Measurements from ENCODE around the gene FOXF1. TPM values are rescaled to one million over a fixed set of nuclear protein-coding genes. Genes with fewer than 3 reads are reported as not detected.

FOXF1 gene
- polyA plus RNA-seq, 1 donor (not counting 4 experiments of a cell fraction or from before 2014, with no cell fraction given): not detected

- Histone ChIP-seq H3K79me2 (ENCODE audit: control insufficient read depth, insufficient read depth, low read length) (peaks cover 13% of the 10 kb centered on the region), H3K9ac (ENCODE audit: control insufficient read depth, extremely low read depth, insufficient read depth, low read length) (no peak overlapping the region), H2AFZ (ENCODE audit: control insufficient read depth, low read length) (no peak overlapping the region), H3K9me1 (ENCODE audit: control insufficient read depth, extremely low read depth, insufficient read depth, low read length) (no peaks in the 10 kb centered on the region), H3K4me1 (ENCODE audit: control insufficient read depth, extremely low read depth, insufficient read depth, low read length) (peaks cover 3% of the 10 kb centered on the region), H3K4me2 (ENCODE audit: control insufficient read depth, extremely low read depth, insufficient read depth, low read depth, low read length) (no peak overlapping the region), H3K27me3 (ENCODE audit: control insufficient read depth, extremely low read depth, insufficient read depth, low read length) (no peaks in the 10 kb centered on the region), H3K27ac (ENCODE audit: control insufficient read depth, insufficient read depth, low read length) (no peak overlapping the region), H4K20me1 (ENCODE audit: control insufficient read depth, extremely low read depth, insufficient read depth, low read length) (no peaks in the 10 kb centered on the region), H3K4me3 (ENCODE audit: control insufficient read depth in 2 of 3, extremely low read depth in 1 of 3, insufficient read depth in 2 of 3, low read depth in 1 of 3, low read length in 3 of 3) (no peak overlapping the region), H3K9me3 (ENCODE audit: control insufficient read depth, low read depth, low read length) (no peaks in the 10 kb centered on the region), H3K36me3 (ENCODE audit: control insufficient read depth in 2 of 2, extremely low read depth in 1 of 2, insufficient read depth in 2 of 2, low read length in 2 of 2) (peaks cover 5 to 19% of the 10 kb centered on the region in 2 experiments)
- DNase-seq (ENCODE audit: low read depth, low spot score): no peak
- dilution Hi-C loops (cut with MboI; ENCODE audit: extremely low pct_ligation_motif_present, low sequenced_read_pairs): loop anchor here (25.0 kb wide), 1 partner anchor 712 kb away; no protein-coding TSS in a partner anchor
- TF ChIP-seq CTCF (optimal IDR thresholded peaks at IDR 0.05 in 1 of 3, IDR thresholded peaks at IDR 0.05 in 1 of 3, conservative IDR thresholded peaks at IDR 0.05 in 1 of 3; ENCODE audit: extremely low read depth in 1 of 3, insufficient read depth in 2 of 3, low read length in 3 of 3) (no peak), EZH2 (IDR thresholded peaks at IDR 0.05; ENCODE audit: low read length) (no peak)
- FAIRE-seq: no peak
These were observed 40.0 kb downstream of the FOXF1 start for GRCh38 chr16:86550281-86550680.

DNA sequence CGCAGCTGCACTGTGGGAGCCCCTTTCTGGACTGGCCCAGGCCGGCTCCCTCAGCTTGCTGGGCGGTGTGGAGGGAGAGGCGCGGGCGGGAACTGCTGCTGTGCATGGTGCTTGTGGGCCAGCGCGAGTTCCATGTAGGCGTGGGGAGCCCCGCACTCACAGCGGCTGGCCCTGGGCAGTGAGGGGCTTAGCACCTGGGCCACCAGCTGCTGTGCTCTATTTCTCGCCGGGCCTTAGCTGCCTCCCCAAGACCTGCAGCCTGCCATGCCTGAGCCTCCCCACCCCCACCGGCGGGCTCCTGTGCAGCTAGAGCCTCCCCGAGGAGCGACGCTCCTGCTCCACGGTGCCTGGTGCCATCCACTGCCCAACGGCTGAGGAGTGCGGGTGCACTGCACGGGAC lies 43.0 kb downstream of the FOXF1 start:
- no peak for TF ChIP-seq EZH2 (IDR thresholded peaks at IDR 0.05; ENCODE audit: low read length)
- Histone ChIP-seq H3K9me3 (ENCODE audit: control insufficient read depth, low read depth, low read length) (no peaks in the 10 kb centered on the region), H3K79me2 (ENCODE audit: control insufficient read depth, insufficient read depth, low read length) (peaks cover 13% of the 10 kb centered on the region), H4K20me1 (ENCODE audit: control insufficient read depth, extremely low read depth, insufficient read depth, low read length) (no peaks in the 10 kb centered on the region), H3K4me2 (ENCODE audit: control insufficient read depth, extremely low read depth, insufficient read depth, low read depth, low read length) (no peak overlapping the region), H3K27me3 (ENCODE audit: control insufficient read depth, extremely low read depth, insufficient read depth, low read length) (no peaks in the 10 kb centered on the region), H2AFZ (ENCODE audit: control insufficient read depth, low read length) (no peak overlapping the region), H3K9ac (ENCODE audit: control insufficient read depth, extremely low read depth, insufficient read depth, low read length) (no peak overlapping the region), H3K4me3 (ENCODE audit: control insufficient read depth in 2 of 3, extremely low read depth in 1 of 3, insufficient read depth in 2 of 3, low read depth in 1 of 3, low read length in 3 of 3) (no peak overlapping the region), H3K9me1 (ENCODE audit: control insufficient read depth, extremely low read depth, insufficient read depth, low read length) (no peaks in the 10 kb centered on the region), H3K4me1 (ENCODE audit: control insufficient read depth, extremely low read depth, insufficient read depth, low read length) (peaks cover 11% of the 10 kb centered on the region), H3K27ac (ENCODE audit: control insufficient read depth, insufficient read depth, low read length) (no peak overlapping the region), H3K36me3 (ENCODE audit: control insufficient read depth in 2 of 2, extremely low read depth in 1 of 2, insufficient read depth in 2 of 2, low read length in 2 of 2) (peaks cover 4 to 8% of the 10 kb centered on the region in 2 experiments)
- dilution Hi-C loops (cut with MboI; ENCODE audit: extremely low pct_ligation_motif_present, low sequenced_read_pairs): loop anchor here (25.0 kb wide), 1 partner anchor 709 kb away; no protein-coding TSS in a partner anchor
- no peak for FAIRE-seq
- no peak for DNase-seq (ENCODE audit: low read depth, low spot score)

- FAIRE-seq: no peak
- Histone ChIP-seq H3K9me3 (ENCODE audit: control insufficient read depth, low read depth, low read length) (no peaks in the 10 kb centered on the region), H3K9ac (ENCODE audit: control insufficient read depth, extremely low read depth, insufficient read depth, low read length) (peak overlapping the region; percentile 93), H3K27ac (ENCODE audit: control insufficient read depth, insufficient read depth, low read length) (peak overlapping the region; percentile 81), H2AFZ (ENCODE audit: control insufficient read depth, low read length) (peak overlapping the region; percentile 92), H3K79me2 (ENCODE audit: control insufficient read depth, insufficient read depth, low read length) (peaks cover 13% of the 10 kb centered on the region), H3K4me2 (ENCODE audit: control insufficient read depth, extremely low read depth, insufficient read depth, low read depth, low read length) (peak overlapping the region; percentile 77), H3K9me1 (ENCODE audit: control insufficient read depth, extremely low read depth, insufficient read depth, low read length) (no peaks in the 10 kb centered on the region), H3K36me3 (ENCODE audit: control insufficient read depth in 2 of 2, extremely low read depth in 1 of 2, insufficient read depth in 2 of 2, low read length in 2 of 2) (peaks cover 4 to 8% of the 10 kb centered on the region in 2 experiments), H3K4me3 (ENCODE audit: control insufficient read depth in 2 of 3, extremely low read depth in 1 of 3, insufficient read depth in 2 of 3, low read depth in 1 of 3, low read length in 3 of 3) (peak overlapping the region; percentile 76 to 93 (median 93)), H3K4me1 (ENCODE audit: control insufficient read depth, extremely low read depth, insufficient read depth, low read length) (peaks cover 11% of the 10 kb centered on the region), H4K20me1 (ENCODE audit: control insufficient read depth, extremely low read depth, insufficient read depth, low read length) (no peaks in the 10 kb centered on the region), H3K27me3 (ENCODE audit: control insufficient read depth, extremely low read depth, insufficient read depth, low read length) (no peaks in the 10 kb centered on the region)
- no peak for DNase-seq (ENCODE audit: low read depth, low spot score)
- dilution Hi-C loops (cut with MboI; ENCODE audit: extremely low pct_ligation_motif_present, low sequenced_read_pairs): loop anchor here (25.0 kb wide), 1 partner anchor 708 kb away; no protein-coding TSS in a partner anchor
- TF ChIP-seq CTCF (optimal IDR thresholded peaks at IDR 0.05 in 1 of 3, IDR thresholded peaks at IDR 0.05 in 1 of 3, conservative IDR thresholded peaks at IDR 0.05 in 1 of 3; ENCODE audit: extremely low read depth in 1 of 3, insufficient read depth in 2 of 3, low read length in 3 of 3): no peak
- no peak for TF ChIP-seq EZH2 (IDR thresholded peaks at IDR 0.05; ENCODE audit: low read length)
These were observed 44.2 kb downstream of the FOXF1 start for GRCh38 chr16:86554599-86554916.

Data from keratinocyte (primary cell).